ENCODE measurements around the gene ELAPOR1. TPM values are rescaled to one million over a fixed set of nuclear protein-coding genes. Genes with fewer than 3 reads are reported as not detected.

The ELAPOR1 gene
- total and polyA plus RNA-seq, 2 donors (not counting 3 experiments of a cell fraction or from before 2014, with no cell fraction given), result 1.0 to 1.1 TPM

GRCh38 chr1:109118089-109118488, 4.2 kb downstream of the ELAPOR1 start:
- no peak for TF ChIP-seq MAX (IDR thresholded peaks at IDR 0.05; ENCODE audit: insufficient read depth, insufficient read length)
- TF ChIP-seq GATA2 (IDR thresholded peaks at IDR 0.05; ENCODE audit: insufficient read depth, insufficient read length, low read depth, low read length), result no peak
- no peak for TF ChIP-seq POLR2AphosphoS5 (IDR thresholded peaks at IDR 0.05; ENCODE audit: insufficient read depth, low read depth, low read length)
- no peak for TF ChIP-seq FOS (IDR thresholded peaks at IDR 0.05; ENCODE audit: borderline replicate concordance, insufficient read depth, low read length)
- no peak for TF ChIP-seq MYC (IDR thresholded peaks at IDR 0.05; ENCODE audit: low read depth, low read length)
- TF ChIP-seq EZH2 (IDR thresholded peaks at IDR 0.05; ENCODE audit: borderline replicate concordance, low read depth, low read length, severe bottlenecking), result no peak
- no peak for TF ChIP-seq CTCF (IDR thresholded peaks at IDR 0.05; ENCODE audit: extremely low read depth in 1 of 2, insufficient read depth in 1 of 2, low read depth in 1 of 2, low read length in 2 of 2)
- TF ChIP-seq POLR2A (IDR thresholded peaks at IDR 0.05; ENCODE audit: low read depth, low read length), result no peak
- no peak for TF ChIP-seq JUN (IDR thresholded peaks at IDR 0.05; ENCODE audit: borderline replicate concordance, insufficient read depth, insufficient read length, low read depth)
- no peak for DNase-seq (ENCODE audit: low read depth, low spot score)
- Histone ChIP-seq H3K4me1 (ENCODE audit: control insufficient read depth, extremely low read depth, insufficient read depth, low read length) (peaks cover 7% of the 10 kb centered on the region), H2AFZ (ENCODE audit: low read depth, low read length) (no peak overlapping the region), H3K36me3 (ENCODE audit: control insufficient read depth in 2 of 2, extremely low read depth in 1 of 2, insufficient read depth in 2 of 2, low read length in 2 of 2) (no peaks in the 10 kb centered on the region), H3K79me2 (ENCODE audit: control insufficient read depth, insufficient read depth, low read length) (no peaks in the 10 kb centered on the region), H3K27me3 (ENCODE audit: control insufficient read depth in 2 of 2, insufficient read depth in 2 of 2, low read length in 2 of 2) (peaks cover 30 to 40% of the 10 kb centered on the region in 2 experiments), H3K4me3 (replicated peaks in 1 of 3; ENCODE audit: insufficient read depth in 1 of 3, low read depth in 1 of 3, low read length in 3 of 3) (no peak overlapping the region), H3K27ac (ENCODE audit: insufficient read depth, low read depth, low read length) (no peak overlapping the region), H3K9ac (replicated peaks; ENCODE audit: extremely low read depth, insufficient read depth, low read length) (no peak overlapping the region), H4K20me1 (replicated peaks; ENCODE audit: control insufficient read depth, extremely low read depth, insufficient read depth, low read length) (no peaks in the 10 kb centered on the region), H3K4me2 (ENCODE audit: insufficient read depth, low read length) (no peak overlapping the region), H3K9me3 (replicated peaks; ENCODE audit: control insufficient read depth, insufficient read depth, low read length) (no peaks in the 10 kb centered on the region), H3K9me1 (replicated peaks; ENCODE audit: control insufficient read depth, extremely low read depth, insufficient read depth, low read length) (no peaks in the 10 kb centered on the region)
- BruUV-seq (replicated peaks), result no TSS peak
- intact Hi-C loops (cut with micrococcal nuclease), result no loop called here
- dilution Hi-C loops (cut with MboI; ENCODE audit: extremely low pct_ligation_motif_present, low sequenced_read_pairs), result no loop called here
- CTCF ChIA-PET, result no interaction called here
- POLR2A ChIA-PET, result no interaction called here
- no peak for FAIRE-seq
